GM18520 (cell line): ENCODE data around the gene KRTAP10-4.
"Not testable (repeated sequence)": the region's sequence is repeated elsewhere in the genome, so short reads cannot be mapped to it uniquely, and the experiment has no call there.

ENCODE experiments used
- ATAC-seq: cut with Tn5 transposase; IDR thresholded peaks from one replicate; pipeline ENCODE4 v1.9.1; 2021; ENCODE audit not compliant: unreplicated experiment

KRTAP10-4 gene

DNA sequence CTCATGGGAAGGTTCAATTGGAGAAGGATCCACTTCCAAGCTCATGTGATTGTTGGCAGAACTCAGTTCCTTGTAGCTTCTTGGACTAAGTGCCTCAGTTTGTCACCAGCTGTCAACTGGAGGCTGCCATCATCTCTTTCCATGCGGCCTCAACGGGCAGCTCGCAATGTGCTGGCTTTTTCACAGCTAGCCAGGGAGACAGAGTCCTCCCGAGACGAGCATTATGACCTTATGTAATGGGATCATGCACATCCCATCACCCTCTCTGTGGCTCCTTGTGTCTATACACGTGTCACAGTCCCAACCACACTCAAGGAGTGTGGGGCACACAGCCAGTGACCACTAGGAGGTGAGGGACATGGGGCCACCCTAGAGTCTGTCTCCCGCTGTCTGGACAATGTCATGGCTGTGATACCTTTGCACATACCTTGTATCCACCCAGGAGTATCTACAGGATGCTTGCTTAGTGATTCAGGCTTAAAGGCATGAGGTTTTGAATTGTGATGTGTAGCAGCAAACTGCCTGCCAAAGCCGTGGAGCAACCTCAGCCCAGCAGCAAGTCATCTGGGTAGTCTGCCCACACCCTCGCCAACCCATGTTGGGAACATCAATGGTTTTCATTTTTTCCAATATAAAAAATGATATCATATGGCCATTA is 22.7 kb downstream of the KRTAP10-4 start:
- ATAC-seq = no peak

DNA sequence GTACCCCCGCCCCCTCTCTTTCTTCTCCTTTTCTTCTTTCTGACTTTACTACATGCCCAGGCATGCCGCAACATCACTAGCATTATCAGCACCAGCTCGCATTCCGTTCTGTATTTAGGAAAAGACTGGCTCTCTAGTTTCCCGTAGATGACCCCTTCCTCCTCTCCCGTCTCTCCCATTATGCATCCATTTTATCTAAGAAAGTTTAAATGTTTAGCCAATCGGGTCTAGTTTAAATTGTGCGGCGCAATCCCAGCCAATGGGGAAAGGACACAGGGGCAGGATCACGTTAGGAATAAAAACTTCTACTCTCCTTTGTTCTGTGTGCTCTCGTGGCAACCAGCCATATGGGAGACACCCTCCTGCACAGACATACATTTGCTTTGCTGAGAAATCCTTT is 24.5 kb downstream of the KRTAP10-4 start:
- no peak for ATAC-seq

GRCh38 chr21:44599264-44600029 is 25.9 kb downstream of the KRTAP10-4 start:
- no peak for ATAC-seq

DNA sequence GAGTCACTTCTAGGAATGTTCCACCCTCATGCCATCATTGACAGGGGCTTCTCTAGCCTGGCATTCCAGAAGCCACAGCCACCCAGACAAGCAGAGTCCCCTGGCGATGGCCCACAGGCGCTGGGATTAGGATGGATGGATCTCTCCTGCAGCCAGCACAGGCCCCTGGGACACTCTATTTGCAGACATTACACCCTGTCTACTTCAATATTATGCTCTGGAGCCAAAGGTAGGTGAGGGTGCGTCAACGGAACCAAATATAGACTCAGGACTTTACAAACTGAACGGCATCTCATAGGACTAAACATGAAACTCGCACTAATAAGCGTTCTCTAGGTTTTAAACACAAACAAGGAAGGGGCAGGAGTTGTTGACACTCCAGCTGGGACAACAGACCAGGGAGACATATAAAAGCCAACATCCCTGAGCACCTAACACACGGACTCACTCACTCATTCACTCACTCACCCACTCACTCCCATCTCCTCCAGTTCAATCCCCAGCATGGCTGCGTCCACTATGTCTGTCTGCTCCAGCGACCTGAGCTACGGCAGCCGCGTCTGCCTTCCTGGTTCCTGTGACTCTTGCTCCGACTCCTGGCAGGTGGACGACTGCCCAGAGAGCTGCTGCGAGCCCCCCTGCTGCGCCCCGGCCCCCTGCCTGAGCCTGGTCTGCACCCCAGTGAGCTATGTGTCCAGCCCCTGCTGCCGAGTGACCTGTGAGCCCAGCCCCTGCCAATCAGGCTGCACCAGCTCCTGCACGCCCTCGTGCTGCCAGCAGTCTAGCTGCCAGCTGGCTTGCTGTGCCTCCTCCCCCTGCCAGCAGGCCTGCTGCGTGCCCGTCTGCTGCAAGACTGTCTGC is 26.8 kb downstream of the KRTAP10-4 start, which contains the start of gene KRTAP10-7:
TSS of gene KRTAP10-7 (plus strand) at position 480 of the 861 bp plus-strand sequence. CDS start at position 505, 25 bp downstream.
- not testable (repeated sequence) for ATAC-seq

- not testable (repeated sequence) for ATAC-seq
Measured at GRCh38 chr21:44601091-44601490, 27.6 kb downstream of the KRTAP10-4 start.

GRCh38 chr21:44601596-44602462 is 28.3 kb downstream of the KRTAP10-4 start:
- no peak for ATAC-seq

DNA sequence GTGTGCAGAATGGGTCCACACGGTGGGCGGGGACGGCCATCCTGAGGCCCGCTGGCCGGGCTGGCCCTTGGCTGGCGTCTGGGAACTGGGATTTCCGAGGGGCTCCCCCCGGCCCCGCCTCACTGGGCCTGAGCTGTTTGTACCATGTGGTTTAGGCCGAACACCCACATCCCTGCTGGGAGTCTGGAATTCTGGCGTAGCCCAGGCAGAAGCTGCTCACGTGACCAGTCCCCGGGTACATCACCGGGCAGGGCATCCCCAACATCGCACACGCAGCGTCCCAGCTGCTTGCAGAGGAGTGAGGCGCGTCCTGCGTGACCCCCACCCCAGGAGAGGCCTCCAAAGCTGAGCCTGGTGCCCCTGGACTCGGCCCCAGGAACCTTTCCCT is 28.9 kb downstream of the KRTAP10-4 start:
- no peak for ATAC-seq

DNA sequence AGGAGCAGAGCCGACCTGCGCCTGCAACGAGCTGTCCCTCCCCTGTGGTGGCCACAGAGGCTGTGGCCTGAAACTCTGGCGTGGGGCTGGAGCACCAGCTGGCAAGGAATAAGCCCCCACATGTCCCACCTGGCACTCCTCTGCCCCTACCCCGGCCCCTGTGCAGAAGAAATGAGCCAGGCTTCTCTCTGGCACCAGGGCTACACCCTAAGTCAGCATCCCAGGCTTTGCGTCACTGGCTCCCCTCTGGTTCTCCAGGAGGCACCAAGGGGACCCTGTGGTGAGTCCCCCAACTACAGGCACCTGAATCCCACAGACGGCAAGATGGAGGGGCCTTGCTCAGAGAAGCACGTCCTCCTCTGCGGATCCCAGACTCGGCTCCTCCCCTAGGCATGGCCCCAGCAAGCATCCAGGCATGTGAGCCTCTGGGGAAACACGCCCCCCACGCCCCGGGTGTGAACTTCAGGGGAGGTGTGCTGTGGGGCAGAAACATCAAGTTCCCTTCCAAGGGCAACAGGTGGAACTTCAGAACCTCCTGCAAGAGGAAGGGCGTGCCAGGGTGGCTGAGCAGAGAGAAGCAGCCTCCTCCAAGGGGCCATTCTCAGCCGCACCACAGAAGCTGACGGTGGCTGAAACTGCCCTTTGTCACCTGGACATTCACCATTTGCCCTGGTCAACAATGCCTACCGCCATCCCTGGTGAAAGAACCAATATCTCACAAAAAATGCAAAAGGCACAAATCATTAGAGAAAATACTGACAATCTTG is 29.8 kb downstream of the KRTAP10-4 start:
- ATAC-seq = no peak

GRCh38 chr21:44603911-44604310 is 30.4 kb downstream of the KRTAP10-4 start:
- ATAC-seq = no peak

GRCh38 chr21:44606495-44606894 is 33.0 kb downstream of the KRTAP10-4 start:
- ATAC-seq = no peak

- no peak for ATAC-seq
Measured at GRCh38 chr21:44609193-44609592, 35.7 kb downstream of the KRTAP10-4 start.

GRCh38 chr21:44610157-44610843 is 36.8 kb downstream of the KRTAP10-4 start:
- not testable (repeated sequence) for ATAC-seq

DNA sequence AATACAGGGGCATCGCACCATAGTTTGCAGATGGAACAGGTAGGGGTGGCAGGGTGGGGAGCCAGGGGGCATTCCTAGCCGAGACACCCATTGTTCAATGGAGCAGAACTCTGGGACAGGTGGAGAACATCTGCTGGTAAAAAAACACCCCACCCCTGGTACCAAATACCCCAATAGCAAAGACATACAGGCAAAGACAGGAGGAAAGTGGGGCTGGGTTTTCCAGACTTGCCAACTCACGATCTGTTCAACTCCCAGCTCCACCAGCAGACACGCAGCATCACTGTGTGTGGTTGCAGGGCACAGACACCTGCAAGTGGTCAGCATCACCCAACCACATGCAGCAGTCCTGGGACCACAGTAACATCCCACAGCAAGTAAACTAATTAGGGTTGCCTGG is 38.0 kb downstream of the KRTAP10-4 start:
- no peak for ATAC-seq

- ATAC-seq = no peak
Measured at GRCh38 chr21:44612029-44612486, 38.5 kb downstream of the KRTAP10-4 start, which contains the start of gene KRTAP10-8. TSS of gene KRTAP10-8 (plus strand) at chr21:44612079. CDS start at chr21:44612101, 22 bp downstream.

DNA sequence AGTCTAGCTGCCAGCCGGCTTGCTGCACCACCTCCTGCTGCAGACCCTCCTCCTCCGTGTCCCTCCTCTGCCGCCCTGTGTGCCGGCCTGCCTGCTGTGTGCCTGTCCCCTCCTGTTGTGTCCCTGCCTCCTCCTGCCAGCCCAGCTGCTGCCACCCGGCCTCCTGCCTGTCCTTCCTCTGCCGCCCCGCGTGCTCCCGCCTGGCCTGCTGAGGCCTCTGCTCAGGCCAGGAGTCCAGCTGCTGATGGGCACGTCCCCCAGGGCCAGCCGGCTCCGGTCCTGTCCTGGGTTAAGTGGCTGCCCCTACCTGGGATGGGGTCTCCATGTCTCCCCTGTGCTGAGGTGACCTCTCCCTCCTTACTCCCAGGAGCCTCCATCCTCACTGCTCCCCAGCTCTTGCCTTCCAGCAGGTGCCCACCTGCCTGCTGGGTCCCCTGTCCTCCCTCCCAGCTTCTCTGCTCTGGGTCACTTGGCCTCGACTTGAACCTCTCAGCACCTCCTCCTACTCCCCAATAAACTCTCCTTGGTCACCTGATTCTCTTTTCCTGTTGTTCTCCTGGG is 39.2 kb downstream of the KRTAP10-4 start:
- ATAC-seq = no peak

- no peak for ATAC-seq
Measured at GRCh38 chr21:44613386-44614155, 40.0 kb downstream of the KRTAP10-4 start.

- ATAC-seq = no peak
Measured at GRCh38 chr21:44614161-44614631, 40.7 kb downstream of the KRTAP10-4 start.

- ATAC-seq = no peak
Measured at GRCh38 chr21:44614961-44615391, 41.4 kb downstream of the KRTAP10-4 start.
